Heart left ventricle (tissue), 16 donors: ENCODE results near the gene GALNT9. TPM values are rescaled to one million over a fixed set of nuclear protein-coding genes. Genes with fewer than 3 reads are reported as not detected.

ENCODE experiments used
- ATAC-seq, 4 donors: fragments of 200-7000 bp; cut with Tn5 transposase; one replicate each; pipeline ENCODE4 v1.9.1; 2020 to 2022; ENCODE audit warnings: moderate library complexity in 4 of 4, mild to moderate bottlenecking in 3 of 4, moderate number of reproducible peaks in 1 of 4
- DNase-seq, 5 donors: peaks; one replicate each; pipeline ENCODE4 v3.0.0-alpha.2; 2020
- H3K27ac ChIP-seq, 12 donors: fragments of 200-600 bp; sonication (generic) in 4 of 12; one replicate each; pipeline versions ENCODE4 v1.5.0 to v1.8.0; 2016 to 2022; ENCODE audit warnings: mild to moderate bottlenecking in 2 of 12
- H3K27me3 ChIP-seq, 9 donors: fragments of 200-600 bp; sonication (generic) in 2 of 9; one replicate each; pipeline versions ENCODE4 v1.5.1 to v1.8.0; 2016 to 2022; ENCODE audit warnings: mild to moderate bottlenecking in 3 of 9
- H3K36me3 ChIP-seq, 9 donors: fragments of 200-600 bp; sonication (generic) in 2 of 9; one replicate each; pipeline versions ENCODE4 v1.5.0 to v1.8.0; 2018 to 2022; ENCODE audit warnings: mild to moderate bottlenecking in 2 of 9
- H3K4me1 ChIP-seq, 12 donors: fragments of 200-600 bp; sonication (generic) in 4 of 12; one replicate each; pipeline versions ENCODE4 v1.5.0 to v1.8.0; 2016 to 2022; ENCODE audit warnings: mild to moderate bottlenecking in 3 of 12
- H3K4me3 ChIP-seq, 12 donors: fragments of 200-600 bp; sonication (generic) in 4 of 12; one replicate each; pipeline versions ENCODE4 v1.5.0 to v1.8.0; 2017 to 2022; ENCODE audit warnings: mild to moderate bottlenecking in 9 of 12, moderate library complexity in 4 of 12
- H3K9me3 ChIP-seq, 12 donors: fragments of 200-600 bp; sonication (generic) in 4 of 12; one replicate each; pipeline versions ENCODE4 v1.5.0 to v1.8.0; 2016 to 2022; ENCODE audit warnings: mild to moderate bottlenecking in 1 of 12
- CTCF ChIP-seq, 12 donors: fragments of 200-600 bp; sonication (generic) in 4 of 12; IDR thresholded peaks; one replicate each; pipeline versions ENCODE4 v1.5.0 to v1.8.0; 2018 to 2022; ENCODE audit warnings: antibody characterized with exemption in 12 of 12, mild to moderate bottlenecking in 5 of 12
- POLR2A ChIP-seq, 2 donors: fragments of 450-650 bp; IDR thresholded peaks; one replicate each; pipeline ENCODE4 v1.6.1; 2017; ENCODE audit warnings: antibody characterized with exemption in 2 of 2, mild to moderate bottlenecking in 2 of 2, moderate library complexity in 2 of 2
- WGBS, 4 donors: extraction: QIAGEN DNeasy Blood & Tissue Kit in 2 of 4; methylation state at CpG; one replicate each; pipeline versions ENCODE4 v1.1.5 to v1.1.7; 2013 to 2018; 5-methylcytosine and 5-hydroxymethylcytosine counted together
- intact Hi-C, 10 donors: fragments of 100-400 bp; cut with DNase I; formaldehyde crosslinking; loops; one replicate each; pipeline versions ENCODE4 v1.11.1 to v1.14.2; 2022
- polyA plus RNA-seq, 2 donors: library from polyadenylated mRNA; stranded (reverse); fragments of 200-250 nt; gene quantifications; one replicate each; pipeline ENCODE4 v1.2.3, GENCODE V29; 2013
- total RNA-seq, 9 donors: library from RNA; depleted of rRNA in 2 of 9; stranded (reverse); fragments of >200 nt in 2 of 9; fragmentation: NEBNext Ultra II Directional in 3 of 9; extraction: Animal tissue kit (Norgen Biotek cat#: 25700) in 3 of 9; gene quantifications; one replicate each; pipeline versions ENCODE4 v1.1.0 to v1.2.4, GENCODE V29; 2016 to 2023
- donor health status: ischemic (EF 13 %, LVEDD 7.1; RV severe dilation, severe dysfunction).
- donor health status: healthy with polysubstance abuse.
- donor health status: DM: no; HTN: yes; CAD: no.
- donor health status: DM: no; HTN: no; CAD: no.
- donor health status: ischemic (EF 25% LVEDD 6.9; RV normal size, moderate dysfunction).
- donor health status: ischemic (EF 25% LVEDD 5.7; RV mildly dilated, moderate dysfunction).
- donor health status: healthy.
- donor health status: DM: yes; HTN: yes; CAD: no.
- donor health status: ischemic (EF 35%, LVEDD 5.7; RV mildly dilated, moderate dysfunction).
- donor health status: nonischemic (EF 11% LVEDD 7.7; RV severe dilation, severe dysfunction).
- donor health status: DM: yes; HTN: yes; CAD: no.
- donor health status: PGD.
- donor health status: ischemic (EF 29% LVEDD 5.4; RV normal size, mild dysfunction).
- donor health status: nonischemic (EF 23%, LVEDD 6.1; RV moderate dilation, normal function).

The GALNT9 gene
- total and polyA plus RNA-seq, 11 donors = 10.3 TPM; not detected in 10

GRCh38 chr12:132288516-132289215 lies 40.7 kb downstream of the GALNT9 start:
- H3K27ac ChIP-seq = no peak overlapping the region
- WGBS, 4 donors = 89 to 93% (median 91%) methylated on average over 33 to 37 of the region's 37 CpGs
- peak in 1 of 5 donors; percentile 26 for DNase-seq
- H3K36me3 ChIP-seq = no peaks in the 10 kb centered on the region
- peaks cover 0 to 11% (median 0%) of the 10 kb centered on the region in 12 donors for H3K4me1 ChIP-seq
- peaks cover 10 to 49% (median 28%) of the 10 kb centered on the region in 9 donors for H3K27me3 ChIP-seq
- no peak for ATAC-seq
- intact Hi-C loops = no loop called here
- TF ChIP-seq POLR2A (IDR thresholded peaks at IDR 0.05) (no peak), CTCF (IDR thresholded peaks at IDR 0.05) (no peak)
- H3K9me3 ChIP-seq = no peaks in the 10 kb centered on the region
- H3K4me3 ChIP-seq = no peak overlapping the region

- H3K27me3 ChIP-seq = peaks cover 13 to 50% (median 31%) of the 10 kb centered on the region in 9 donors
- H3K9me3 ChIP-seq = no peaks in the 10 kb centered on the region
- WGBS, 4 donors = 76 to 84% (median 80%) methylated on average over 35 to 36 of the region's 36 CpGs
- peaks cover 0 to 11% (median 0%) of the 10 kb centered on the region in 12 donors for H3K4me1 ChIP-seq
- no peak overlapping the region for H3K4me3 ChIP-seq
- intact Hi-C loops = no loop called here
- ATAC-seq (no peak), DNase-seq (peak in 1 of 5 donors; percentile 37)
- H3K27ac ChIP-seq = no peak overlapping the region
- H3K36me3 ChIP-seq = no peaks in the 10 kb centered on the region
- no peak for TF ChIP-seq CTCF (IDR thresholded peaks at IDR 0.05)
These were observed 41.8 kb downstream of the GALNT9 start for GRCh38 chr12:132287391-132288238.

- TF ChIP-seq CTCF (IDR thresholded peaks at IDR 0.05) (no peak), POLR2A (IDR thresholded peaks at IDR 0.05) (no peak)
- DNase-seq = peak in 1 of 5 donors; percentile 37
These were observed 42.5 kb downstream of the GALNT9 start for GRCh38 chr12:132286912-132287311.

More at GRCh38 chr12:132286912-132287311, 42.5 kb downstream of the GALNT9 start:
- no peaks in the 10 kb centered on the region for H3K9me3 ChIP-seq
- peaks cover 13 to 50% (median 31%) of the 10 kb centered on the region in 9 donors for H3K27me3 ChIP-seq
- H3K27ac ChIP-seq = no peak overlapping the region
- H3K4me3 ChIP-seq = no peak overlapping the region
- no peak for ATAC-seq
- peaks cover 0 to 11% (median 0%) of the 10 kb centered on the region in 12 donors for H3K4me1 ChIP-seq
- intact Hi-C loops = no loop called here
- H3K36me3 ChIP-seq = no peaks in the 10 kb centered on the region
- 80 to 87% (median 85%) methylated on average over 20 to 23 of the region's 23 CpGs for WGBS, 4 donors
